Stimulated activated CD8-positive, alpha-beta memory T cell treated with anti-CD3 and anti-CD28 coated beads, Interleukin-12 subunit alpha, Interleukin-12 subunit beta, amount 100 ng/mL, for 24 hours (primary cell): ENCODE measurements around the gene TELO2.

ENCODE experiments used
- DNase-seq: peaks from one replicate; pipeline ENCODE4 v3.0.0-alpha.2; 2020; ENCODE audit errors: extremely low read depth

Gene TELO2

GRCh38 chr16:1498899-1499676 is 5.9 kb downstream of the TELO2 start:
- no peak for DNase-seq

GRCh38 chr16:1499756-1500464 is 6.8 kb downstream of the TELO2 start:
- no peak for DNase-seq

GRCh38 chr16:1500465-1501150 is 7.4 kb downstream of the TELO2 start:
- DNase-seq, result no peak

- no peak for DNase-seq
Measured at GRCh38 chr16:1501630-1502029, 8.5 kb downstream of the TELO2 start.

GRCh38 chr16:1502092-1503004 is 9.2 kb downstream of the TELO2 start:
- no peak for DNase-seq

- no peak for DNase-seq
Measured at GRCh38 chr16:1503110-1503955, 10.2 kb downstream of the TELO2 start.

GRCh38 chr16:1505073-1505844 is 12.1 kb downstream of the TELO2 start:
- no peak for DNase-seq

- DNase-seq, result no peak
Measured at GRCh38 chr16:1505912-1506311, 12.8 kb downstream of the TELO2 start.

GRCh38 chr16:1506494-1507213 is 13.5 kb downstream of the TELO2 start:
- DNase-seq, result no peak

GRCh38 chr16:1508494-1509187 is 15.5 kb downstream of the TELO2 start:
- no peak for DNase-seq

GRCh38 chr16:1509307-1510221 is 16.4 kb downstream of the TELO2 start:
- DNase-seq, result no peak

- DNase-seq, result no peak
Measured at GRCh38 chr16:1510272-1510671, 17.1 kb downstream of the TELO2 start.

GRCh38 chr16:1510941-1511351 is 17.8 kb downstream of the TELO2 start:
- DNase-seq, result no peak

- no peak for DNase-seq
Measured at GRCh38 chr16:1511662-1512569, 18.8 kb downstream of the TELO2 start.

GRCh38 chr16:1512774-1513173 is 19.6 kb downstream of the TELO2 start:
- DNase-seq, result no peak

GRCh38 chr16:1514507-1514906 is 21.3 kb downstream of the TELO2 start:
- DNase-seq, result no peak
